HEK293 (cell line): ENCODE data around the gene SPECC1.

Experiments
- CTCF ChIA-PET: fragments of 350-600 bp; formaldehyde crosslinking; extraction: SDS; loops from one replicate; lab custom pipeline; 2021; ENCODE audit warnings: antibody characterized with exemption; lab: Yijun Ruan, JAX
- POLR2A ChIA-PET: fragments of 300-600 bp; formaldehyde crosslinking; extraction: SDS; loops from one replicate; lab custom pipeline; 2020; ENCODE audit warnings: antibody characterized with exemption, inconsistent platforms; lab: Yijun Ruan, JAX
- H3K27ac ChIP-seq: fragments of 200-500 bp; sonication (Bioruptor generic); 2 replicates; pipeline ENCODE4 v1.5.1; 2014; ENCODE audit warnings: low read depth, low read length, control low read depth, inconsistent platforms; ENCODE audit errors: extremely low read depth
- H3K36me3 ChIP-seq, 2 experiments: fragments of 200-500 bp in 1 of 2; sonication (Bioruptor generic) in 1 of 2; 1 replicate in 1 of 2; 2 replicates in 1 of 2; pipeline ENCODE4 v1.5.1; 2014 to 2017; ENCODE audit warnings: inconsistent platforms in 2 of 2, low read length in 2 of 2; ENCODE audit not compliant: control insufficient read depth in 2 of 2, insufficient read depth in 1 of 2
- H3K4me1 ChIP-seq: fragments of 200-500 bp; sonication (Bioruptor generic); 2 replicates; pipeline ENCODE4 v1.5.1; 2014; ENCODE audit warnings: mild to moderate bottlenecking, low read length, inconsistent platforms; ENCODE audit not compliant: control insufficient read depth, insufficient read depth
- H3K4me3 ChIP-seq: 2 replicates; pipeline ENCODE4 v1.5.1; 2011; ENCODE audit warnings: low read depth, mild to moderate bottlenecking, control low read depth, low read length, moderate library complexity
- H3K9me3 ChIP-seq: fragments of 200-500 bp; sonication (Bioruptor generic); 2 replicates; pipeline ENCODE4 v1.5.1; 2014; ENCODE audit warnings: low read depth, low read length, inconsistent platforms; ENCODE audit not compliant: control insufficient read depth, insufficient read depth
- ATF2 ChIP-seq: fragments of 450-650 bp; formaldehyde crosslinking; IDR thresholded peaks from 2 replicates; pipeline ENCODE4 v1.5.1; 2016; ENCODE audit warnings: missing biosample characterization, missing genetic modification characterization, low read depth
- KLF16 ChIP-seq: fragments of 450-650 bp; formaldehyde crosslinking; IDR thresholded peaks from 2 replicates; pipeline ENCODE4 v1.5.1; 2017; ENCODE audit warnings: missing biosample characterization, missing genetic modification characterization
- REPIN1 ChIP-seq: fragments of 450-650 bp; formaldehyde crosslinking; IDR thresholded peaks from 2 replicates; pipeline ENCODE4 v1.5.1; 2017; ENCODE audit warnings: missing biosample characterization, missing genetic modification characterization, low read depth
- SCRT2 ChIP-seq: fragments of 450-650 bp; formaldehyde crosslinking; IDR thresholded peaks from 2 replicates; pipeline ENCODE4 v1.5.1; 2016; ENCODE audit warnings: missing biosample characterization, missing genetic modification characterization
- SP7 ChIP-seq: fragments of 450-650 bp; formaldehyde crosslinking; IDR thresholded peaks from 2 replicates; pipeline ENCODE4 v1.5.1; 2016; ENCODE audit warnings: missing biosample characterization, missing genetic modification characterization
- WT1 ChIP-seq: fragments of 450-650 bp; formaldehyde crosslinking; IDR thresholded peaks from 2 replicates; pipeline ENCODE4 v1.5.1; 2016; ENCODE audit warnings: missing biosample characterization, missing genetic modification characterization
- ZBTB1 ChIP-seq: fragments of 450-650 bp; formaldehyde crosslinking; IDR thresholded peaks from 2 replicates; pipeline ENCODE4 v1.5.1; 2016; ENCODE audit warnings: missing biosample characterization, missing genetic modification characterization
- ZEB2 ChIP-seq: fragments of 450-650 bp; formaldehyde crosslinking; IDR thresholded peaks from 2 replicates; pipeline ENCODE4 v1.5.1; 2016; ENCODE audit warnings: missing biosample characterization, missing genetic modification characterization
- ZFP3 ChIP-seq: fragments of 450-650 bp; formaldehyde crosslinking; IDR thresholded peaks from 2 replicates; pipeline ENCODE4 v1.5.1; 2016; ENCODE audit warnings: low read depth, missing biosample characterization, missing genetic modification characterization
- ZNF174 ChIP-seq: fragments of 450-650 bp; formaldehyde crosslinking; IDR thresholded peaks from 2 replicates; pipeline ENCODE4 v1.5.0; 2017; ENCODE audit warnings: missing biosample characterization, mild to moderate bottlenecking, missing genetic modification characterization
- ZNF19 ChIP-seq: fragments of 450-650 bp; formaldehyde crosslinking; IDR thresholded peaks from 2 replicates; pipeline ENCODE4; 2016; ENCODE audit warnings: missing biosample characterization, missing genetic modification characterization, low read depth
- ZNF292 ChIP-seq: fragments of 450-650 bp; formaldehyde crosslinking; IDR thresholded peaks from 2 replicates; pipeline ENCODE4 v1.5.1; 2016; ENCODE audit warnings: low read depth, missing biosample characterization, missing genetic modification characterization, borderline replicate concordance
- ZNF398 ChIP-seq: fragments of 450-650 bp; formaldehyde crosslinking; IDR thresholded peaks from 2 replicates; pipeline ENCODE4 v1.5.1; 2017; ENCODE audit warnings: missing biosample characterization, missing genetic modification characterization
- ZNF404 ChIP-seq: fragments of 450-650 bp; formaldehyde crosslinking; IDR thresholded peaks from 2 replicates; pipeline ENCODE4 v1.5.1; 2017; ENCODE audit warnings: missing biosample characterization, missing genetic modification characterization
- ZNF513 ChIP-seq: fragments of 450-650 bp; IDR thresholded peaks from 2 replicates; pipeline ENCODE4 v1.5.1; 2018; ENCODE audit warnings: missing biosample characterization, missing genetic modification characterization
- ZNF521 ChIP-seq: fragments of 450-650 bp; formaldehyde crosslinking; IDR thresholded peaks from 2 replicates; pipeline ENCODE4 v1.5.1; 2017; ENCODE audit warnings: missing biosample characterization, mild to moderate bottlenecking, missing genetic modification characterization
- ZNF571 ChIP-seq: fragments of 450-650 bp; formaldehyde crosslinking; IDR thresholded peaks from 2 replicates; pipeline ENCODE4 v1.5.0; 2017; ENCODE audit warnings: missing biosample characterization, missing genetic modification characterization
- ZNF600 ChIP-seq: fragments of 450-650 bp; formaldehyde crosslinking; IDR thresholded peaks from 2 replicates; pipeline ENCODE4 v1.5.1; 2016; ENCODE audit warnings: missing biosample characterization, missing genetic modification characterization
- ZNF670 ChIP-seq: fragments of 450-650 bp; formaldehyde crosslinking; IDR thresholded peaks from 2 replicates; pipeline ENCODE4 v1.5.1; 2016; ENCODE audit warnings: missing biosample characterization, missing genetic modification characterization, low read depth
- ZNF791 ChIP-seq: fragments of 450-650 bp; formaldehyde crosslinking; IDR thresholded peaks from 2 replicates; pipeline ENCODE4 v1.5.1; 2016; ENCODE audit warnings: missing biosample characterization, missing genetic modification characterization
- ZNF792 ChIP-seq: fragments of 450-650 bp; formaldehyde crosslinking; IDR thresholded peaks from 2 replicates; pipeline ENCODE4 v1.5.1; 2016; ENCODE audit warnings: missing biosample characterization, missing genetic modification characterization
- ZSCAN16 ChIP-seq: fragments of 450-650 bp; formaldehyde crosslinking; IDR thresholded peaks from 2 replicates; pipeline ENCODE4 v1.5.1; 2016; ENCODE audit warnings: missing biosample characterization, missing genetic modification characterization
- ZSCAN18 ChIP-seq: fragments of 450-650 bp; formaldehyde crosslinking; IDR thresholded peaks from 2 replicates; pipeline ENCODE4 v1.5.1; 2016; ENCODE audit warnings: missing biosample characterization, missing genetic modification characterization

SPECC1 gene

GRCh38 chr17:20123209-20123608 lies 114.0 kb downstream of the SPECC1 start:
- TF ChIP-seq ZBTB1 (tag by site-specific recombination) (no peak), KLF16 (tag by site-specific recombination) (no peak), ZNF600 (tag by site-specific recombination) (no peak), ZNF792 (no peak), ZEB2 (tag by site-specific recombination) (no peak)
- ChIA-PET POLR2A (no interaction called here), CTCF (interaction anchor here (1.7 kb wide), 1 partner anchor 198 kb away, joined by 16 read pairs; no protein-coding TSS in a partner anchor)
- no peaks in the 10 kb centered on the region for H3K9me3 ChIP-seq
- no peaks in the 10 kb centered on the region for H3K36me3 ChIP-seq
- H3K4me1 ChIP-seq, result no peaks in the 10 kb centered on the region
- no peak overlapping the region for H3K27ac ChIP-seq
- H3K4me3 ChIP-seq, result no peak overlapping the region

GRCh38 chr17:20125724-20126123 lies 116.6 kb downstream of the SPECC1 start:
- no peaks in the 10 kb centered on the region for H3K9me3 ChIP-seq
- no peaks in the 10 kb centered on the region; a peak in 1 of 3 replicates for H3K36me3 ChIP-seq
- TF ChIP-seq ZSCAN16 (tag by site-specific recombination) (no peak), ATF2 (no peak), REPIN1 (tag by site-specific recombination) (no peak), ZFP3 (tag by site-specific recombination) (no peak), ZNF670 (tag by site-specific recombination) (no peak), ZNF292 (tag by site-specific recombination) (no peak), ZNF404 (tag by site-specific recombination) (no peak), ZNF174 (no peak), ZNF521 (no peak), SP7 (tag by site-specific recombination) (no peak), ZNF19 (no peak), ZNF791 (no peak), ZNF398 (tag by site-specific recombination) (no peak), ZSCAN18 (no peak), ZNF513 (tag by site-specific recombination) (no peak), ZNF571 (no peak), SCRT2 (no peak), WT1 (tag by site-specific recombination) (no peak)
- no peaks in the 10 kb centered on the region for H3K4me1 ChIP-seq
- ChIA-PET CTCF (interaction anchor here (1.0 to 2.6 kb wide), 3 partner anchors 91 to 133 kb away, joined by 3 to 12 read pairs (median 6); no protein-coding TSS in a partner anchor), POLR2A (no interaction called here)
- H3K27ac ChIP-seq, result no peak overlapping the region
- H3K4me3 ChIP-seq, result no peak overlapping the region
